ENCODE data around the gene CLDN18. TPM values are rescaled to one million over a fixed set of nuclear protein-coding genes. Genes with fewer than 3 reads are reported as not detected.

Gene CLDN18
- total RNA-seq, 1 experiment from 2014 or later, result 0.17 TPM

- no peak overlapping the region for H3K9ac ChIP-seq (ENCODE audit: low read length)
- no peaks in the 10 kb centered on the region for H3K27me3 ChIP-seq (ENCODE audit: insufficient read depth, low read length)
- no peak overlapping the region for H3K4me3 ChIP-seq (replicated peaks in 1 of 2; ENCODE audit: low read depth in 1 of 2, low read length in 2 of 2)
- intact Hi-C loops (cut with micrococcal nuclease), result no loop called here
- no TSS peak for BruUV-seq (replicated peaks)
- peaks cover 0 to 5% of the 10 kb centered on the region in 2 experiments; a peak in 1 of 4 replicates for H3K4me1 ChIP-seq (ENCODE audit: control insufficient read depth in 1 of 2, insufficient read depth in 2 of 2, low read length in 2 of 2)
- CTCF ChIA-PET, result no interaction called here
- H2AFZ ChIP-seq (ENCODE audit: low read depth, low read length, poor library complexity, severe bottlenecking), result no peak overlapping the region
- DNase-seq (ENCODE audit: low read depth, low spot score) (no peak), ATAC-seq (no peak)
- no peaks in the 10 kb centered on the region for H4K20me1 ChIP-seq (ENCODE audit: insufficient read depth)
- TF ChIP-seq REST (IDR thresholded peaks at IDR 0.05; ENCODE audit: low read depth) (no peak), TCF7L2 (IDR thresholded peaks at IDR 0.05; ENCODE audit: borderline replicate concordance, extremely low read depth, insufficient read depth, insufficient read length) (no peak), SP1 (IDR thresholded peaks at IDR 0.05; ENCODE audit: low read depth) (no peak), SIN3A (IDR thresholded peaks at IDR 0.05; ENCODE audit: low read depth) (no peak), ZFX (IDR thresholded peaks at IDR 0.05) (no peak), POLR2A (IDR thresholded peaks at IDR 0.05; ENCODE audit: borderline replicate concordance, extremely low read depth, insufficient read depth, insufficient read length) (no peak), YY1 (IDR thresholded peaks at IDR 0.05; ENCODE audit: extremely low read depth, insufficient replicate concordance, low read depth, low read length) (no peak), EGR1 (IDR thresholded peaks at IDR 0.05; ENCODE audit: low read depth) (no peak), MAX (IDR thresholded peaks at IDR 0.05) (no peak), EZH2 (IDR thresholded peaks at IDR 0.05) (no peak), CBX3 (IDR thresholded peaks at IDR 0.05; ENCODE audit: low read depth) (no peak)
- TF ChIP-seq, protein P1, sequence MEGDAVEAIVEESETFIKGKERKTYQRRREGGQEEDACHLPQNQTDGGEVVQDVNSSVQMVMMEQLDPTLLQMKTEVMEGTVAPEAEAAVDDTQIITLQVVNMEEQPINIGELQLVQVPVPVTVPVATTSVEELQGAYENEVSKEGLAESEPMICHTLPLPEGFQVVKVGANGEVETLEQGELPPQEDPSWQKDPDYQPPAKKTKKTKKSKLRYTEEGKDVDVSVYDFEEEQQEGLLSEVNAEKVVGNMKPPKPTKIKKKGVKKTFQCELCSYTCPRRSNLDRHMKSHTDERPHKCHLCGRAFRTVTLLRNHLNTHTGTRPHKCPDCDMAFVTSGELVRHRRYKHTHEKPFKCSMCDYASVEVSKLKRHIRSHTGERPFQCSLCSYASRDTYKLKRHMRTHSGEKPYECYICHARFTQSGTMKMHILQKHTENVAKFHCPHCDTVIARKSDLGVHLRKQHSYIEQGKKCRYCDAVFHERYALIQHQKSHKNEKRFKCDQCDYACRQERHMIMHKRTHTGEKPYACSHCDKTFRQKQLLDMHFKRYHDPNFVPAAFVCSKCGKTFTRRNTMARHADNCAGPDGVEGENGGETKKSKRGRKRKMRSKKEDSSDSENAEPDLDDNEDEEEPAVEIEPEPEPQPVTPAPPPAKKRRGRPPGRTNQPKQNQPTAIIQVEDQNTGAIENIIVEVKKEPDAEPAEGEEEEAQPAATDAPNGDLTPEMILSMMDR (IDR thresholded peaks at IDR 0.05 in 2 of 3, conservative IDR thresholded peaks at IDR 0.05 in 1 of 3; ENCODE audit: borderline replicate concordance in 1 of 3, insufficient read depth in 1 of 3, low read depth in 2 of 3, low read length in 2 of 3), result no peak
- no peaks in the 10 kb centered on the region for H3K79me2 ChIP-seq (ENCODE audit: insufficient read depth, low read length)
- H3K4me2 ChIP-seq (ENCODE audit: low read length), result no peak overlapping the region
- RAD21 ChIA-PET (ENCODE audit: low non-redundant PET in 1 of 2, low total read pairs in 2 of 2, uncharacterized antibody in 2 of 2, unreplicated experiment in 2 of 2), result no interaction called here
- no peaks in the 10 kb centered on the region for H3K36me3 ChIP-seq (ENCODE audit: control insufficient read depth in 1 of 2, insufficient read depth in 2 of 2, low read length in 2 of 2)
- H3K9me2 ChIP-seq (ENCODE audit: insufficient read depth), result no peaks in the 10 kb centered on the region
- H3K9me3 ChIP-seq (ENCODE audit: control insufficient read depth in 1 of 2, insufficient read depth in 1 of 2, low read depth in 1 of 2, low read length in 2 of 2), result no peaks in the 10 kb centered on the region
- H3K27ac ChIP-seq (ENCODE audit: low read depth, low read length), result no peak overlapping the region
- POLR2A ChIA-PET, result no interaction called here
Observed at GRCh38 chr3:138032567-138032966, 22.6 kb downstream of the CLDN18 start.

Measured in HCT116 (cell line).